GM21390 (cell line): ENCODE measurements around the gene POLR2F.

Experiments
- ATAC-seq: cut with Tn5 transposase; IDR thresholded peaks from one replicate; pipeline ENCODE4 v1.9.1; 2021; ENCODE audit not compliant: unreplicated experiment

POLR2F gene

GRCh38 chr22:37981282-37982011 is 27.9 kb downstream of the POLR2F start:
- no peak for ATAC-seq

- no peak for ATAC-seq
Observed at GRCh38 chr22:37982151-37982785, 28.8 kb downstream of the POLR2F start.

- ATAC-seq, result no peak
Observed at GRCh38 chr22:37982938-37983859, 29.7 kb downstream of the POLR2F start.

- ATAC-seq, result no peak
Observed at GRCh38 chr22:37983860-37984791, 30.6 kb downstream of the POLR2F start, which contains the start of gene SOX10. Gene SOX10 (minus strand): TSS chr22:37984555. CDS start chr22:37983784, 771 bp downstream.

- ATAC-seq, result no peak
Observed at GRCh38 chr22:37985050-37985585, 31.6 kb downstream of the POLR2F start.

GRCh38 chr22:37985751-37986281 is 32.3 kb downstream of the POLR2F start:
- no peak for ATAC-seq

- ATAC-seq, result no peak
Observed at GRCh38 chr22:37986371-37986770, 32.9 kb downstream of the POLR2F start.

- ATAC-seq, result no peak
Observed at GRCh38 chr22:37989146-37990045, 35.9 kb downstream of the POLR2F start.

GRCh38 chr22:37990301-37990700 is 36.8 kb downstream of the POLR2F start:
- ATAC-seq, result no peak

- ATAC-seq, result no peak
Observed at GRCh38 chr22:37990862-37991261, 37.4 kb downstream of the POLR2F start.

- no peak for ATAC-seq
Observed at GRCh38 chr22:37991731-37992442, 38.4 kb downstream of the POLR2F start.

- ATAC-seq, result no peak
Observed at GRCh38 chr22:37994049-37994448, 40.5 kb downstream of the POLR2F start.

- no peak for ATAC-seq
Observed at GRCh38 chr22:37994982-37995381, 41.5 kb downstream of the POLR2F start.

GRCh38 chr22:37995460-37995859 is 42.0 kb downstream of the POLR2F start:
- no peak for ATAC-seq

- ATAC-seq, result no peak
Observed at GRCh38 chr22:37996079-37996478, 42.6 kb downstream of the POLR2F start.

GRCh38 chr22:37996515-37997246 is 43.2 kb downstream of the POLR2F start:
- no peak for ATAC-seq

- ATAC-seq, result no peak
Observed at GRCh38 chr22:37998543-37998942, 45.0 kb downstream of the POLR2F start.

- ATAC-seq, result no peak
Observed at GRCh38 chr22:37999236-37999635, 45.7 kb downstream of the POLR2F start.
